HG03045 (cell line): ENCODE data around the gene DERA.
"Not testable (repeated sequence)": the region's sequence is repeated elsewhere in the genome, so short reads cannot be mapped to it uniquely, and the experiment has no call there.

Source experiments
- ATAC-seq: cut with Tn5 transposase; IDR thresholded peaks from one replicate; pipeline ENCODE4 v1.9.1; 2021; ENCODE audit warnings: mild to moderate bottlenecking, moderate library complexity; ENCODE audit not compliant: unreplicated experiment

DERA gene

DNA sequence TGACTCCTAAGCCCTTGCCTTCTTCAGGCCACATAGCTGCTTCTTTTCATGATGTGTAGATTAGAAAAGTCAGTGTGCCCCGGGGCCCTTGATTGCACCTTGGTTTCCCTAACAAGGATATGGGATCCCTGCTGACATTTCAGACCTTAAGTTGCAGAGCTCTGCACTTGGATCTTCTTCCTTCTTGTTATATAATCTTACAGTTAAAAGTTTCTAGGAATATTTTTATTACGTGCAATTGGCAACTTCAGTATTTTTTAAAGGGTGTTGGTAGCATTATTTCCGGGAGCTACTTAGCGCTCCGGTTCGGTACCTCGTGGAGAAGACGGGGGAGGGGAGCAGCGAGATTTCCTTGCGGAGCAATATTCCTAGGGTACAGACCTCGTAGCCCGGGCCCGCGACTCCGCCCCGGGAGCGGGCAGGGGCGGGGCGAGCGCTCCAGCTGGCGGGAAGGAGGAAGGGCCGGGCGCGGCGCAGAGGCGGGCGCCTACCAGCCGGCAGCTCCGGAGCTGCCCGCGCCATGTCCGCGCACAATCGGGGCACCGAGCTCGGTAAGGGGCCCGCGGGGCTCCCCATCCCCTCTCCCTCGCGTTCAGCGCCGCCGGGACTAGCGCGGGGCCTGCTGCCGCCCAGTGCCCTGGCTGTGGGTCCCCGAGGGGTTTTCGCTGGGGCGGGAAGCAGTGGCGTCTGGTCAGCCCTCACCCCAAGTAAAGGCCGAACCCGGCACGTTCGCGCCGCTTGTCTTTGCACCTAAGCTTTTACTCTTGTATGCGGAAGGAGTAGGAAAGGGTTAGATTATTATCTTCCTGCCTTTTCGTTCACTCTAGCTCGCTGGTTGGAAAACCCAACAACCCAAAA lies at the start of gene DERA:
Gene DERA, plus strand, starts transcription at position 469 of the 858 bp plus-strand sequence. Its CDS starts 52 bp downstream, at position 521.
- ATAC-seq, result peak; percentile 97

DNA sequence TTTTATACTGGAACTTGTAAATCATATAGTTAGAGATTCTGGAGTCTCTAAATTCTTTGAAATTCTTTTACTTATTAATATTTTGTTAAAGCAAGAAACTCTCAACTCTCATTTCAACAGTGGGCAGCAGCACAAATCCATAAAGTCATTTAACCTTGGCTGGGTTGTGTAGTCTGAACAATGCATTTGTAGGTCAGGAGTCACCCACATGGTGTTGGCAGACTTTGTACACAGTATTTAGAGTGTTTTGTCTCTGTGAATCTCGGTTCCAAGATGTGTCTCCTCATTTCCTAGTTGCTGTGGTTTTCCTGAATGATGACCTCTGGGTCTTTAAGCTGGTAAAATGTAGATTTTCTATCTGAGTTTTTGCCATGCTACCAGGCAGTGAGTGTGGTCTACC lies 49.7 kb upstream of the DERA start:
- ATAC-seq, result no peak

DNA sequence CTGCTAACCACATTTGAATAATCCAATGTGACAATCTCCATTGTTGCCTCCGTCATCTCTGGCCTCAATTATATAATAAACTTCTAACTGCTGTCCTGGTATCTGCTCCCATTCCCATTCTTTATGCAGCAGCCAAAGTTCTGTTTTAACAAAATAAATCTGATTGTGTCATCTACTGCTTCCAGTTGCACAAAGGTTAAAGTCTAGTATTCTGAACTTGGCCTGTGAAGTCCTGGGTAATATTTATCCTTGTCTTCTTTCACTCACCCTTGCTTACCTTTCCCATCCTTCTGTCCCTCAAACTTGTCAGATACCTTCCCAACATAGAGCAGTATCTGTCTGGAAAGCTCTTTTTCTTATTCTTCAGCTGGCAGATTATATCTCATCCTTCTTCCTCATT lies 48.3 kb upstream of the DERA start:
- no peak for ATAC-seq

DNA sequence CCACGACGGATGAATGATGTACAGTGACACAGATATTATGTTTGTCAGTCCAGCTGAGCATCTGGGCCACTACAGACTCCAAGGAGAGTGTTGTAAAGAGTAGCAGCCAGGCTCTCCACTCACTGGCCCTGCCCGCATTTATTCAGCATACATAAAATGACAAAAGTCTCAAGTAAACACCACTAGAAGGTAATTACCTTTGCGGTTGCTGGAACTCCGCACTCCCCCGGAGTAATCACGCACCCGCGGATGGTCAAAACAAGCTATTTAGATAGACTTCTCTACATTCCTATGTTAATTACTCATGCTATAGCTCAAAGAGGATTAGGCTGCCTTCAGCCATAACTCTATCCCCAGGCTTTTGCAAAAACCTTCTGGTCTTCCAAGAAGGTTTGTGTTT lies 47.8 kb upstream of the DERA start:
- ATAC-seq, result no peak

DNA sequence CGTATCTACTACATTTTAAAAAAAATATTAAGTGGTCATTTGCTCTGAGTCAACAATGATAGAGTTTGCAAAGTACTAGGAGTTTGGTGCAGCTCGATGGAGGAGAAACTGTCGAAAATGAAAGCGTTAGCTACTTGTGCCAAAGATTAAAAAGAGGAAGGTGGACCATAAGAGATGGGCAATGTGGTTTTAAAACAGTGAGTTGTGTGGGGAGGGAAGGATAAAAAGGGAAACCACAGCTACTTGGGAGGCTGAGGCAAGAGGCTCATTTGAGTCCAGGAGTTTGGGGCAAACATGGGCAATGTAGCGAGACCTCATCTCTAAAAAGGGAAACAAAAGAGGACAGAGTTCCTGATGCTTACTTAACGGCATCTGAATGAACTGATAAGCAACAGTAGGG lies 47.1 kb upstream of the DERA start:
- peak; percentile 82 for ATAC-seq

DNA sequence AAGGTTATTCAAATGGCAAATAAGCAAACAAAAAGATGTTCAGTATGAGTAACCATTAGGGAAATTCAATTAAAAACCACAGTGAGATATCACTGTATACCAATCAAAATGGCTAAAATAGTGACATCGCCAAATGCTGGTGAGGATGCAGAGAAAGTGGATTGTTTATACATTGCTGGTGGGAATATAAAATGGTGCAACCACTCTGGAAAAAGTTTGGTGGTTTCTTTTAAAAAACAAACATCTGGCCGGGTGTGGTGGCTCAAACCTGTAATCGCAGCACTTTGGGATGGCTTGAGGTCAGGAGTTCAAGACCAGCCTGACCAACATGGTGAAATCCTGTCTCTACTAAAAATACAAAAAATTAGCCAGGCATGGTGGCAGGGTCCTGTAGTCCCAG lies 42.9 kb upstream of the DERA start:
- ATAC-seq, result no peak

DNA sequence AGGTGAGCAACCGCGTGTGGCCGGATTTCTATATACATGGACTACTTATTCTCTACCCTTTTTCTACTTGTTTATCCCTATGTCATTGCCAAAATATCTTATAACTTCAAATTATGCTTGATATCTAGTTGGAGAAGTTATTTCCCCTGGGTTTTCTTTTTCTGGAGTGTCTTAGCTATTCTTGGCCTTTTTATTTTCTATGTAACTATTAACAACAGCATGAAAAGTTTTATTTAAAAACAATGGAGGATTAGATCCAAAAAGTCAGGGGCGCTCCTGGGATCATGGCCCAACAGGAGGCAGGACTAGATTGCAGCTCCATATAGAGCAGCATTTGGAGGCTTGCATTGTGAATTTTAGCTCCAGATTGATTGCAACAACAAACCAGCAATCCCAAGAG lies 37.6 kb upstream of the DERA start:
- ATAC-seq, result no peak

DNA sequence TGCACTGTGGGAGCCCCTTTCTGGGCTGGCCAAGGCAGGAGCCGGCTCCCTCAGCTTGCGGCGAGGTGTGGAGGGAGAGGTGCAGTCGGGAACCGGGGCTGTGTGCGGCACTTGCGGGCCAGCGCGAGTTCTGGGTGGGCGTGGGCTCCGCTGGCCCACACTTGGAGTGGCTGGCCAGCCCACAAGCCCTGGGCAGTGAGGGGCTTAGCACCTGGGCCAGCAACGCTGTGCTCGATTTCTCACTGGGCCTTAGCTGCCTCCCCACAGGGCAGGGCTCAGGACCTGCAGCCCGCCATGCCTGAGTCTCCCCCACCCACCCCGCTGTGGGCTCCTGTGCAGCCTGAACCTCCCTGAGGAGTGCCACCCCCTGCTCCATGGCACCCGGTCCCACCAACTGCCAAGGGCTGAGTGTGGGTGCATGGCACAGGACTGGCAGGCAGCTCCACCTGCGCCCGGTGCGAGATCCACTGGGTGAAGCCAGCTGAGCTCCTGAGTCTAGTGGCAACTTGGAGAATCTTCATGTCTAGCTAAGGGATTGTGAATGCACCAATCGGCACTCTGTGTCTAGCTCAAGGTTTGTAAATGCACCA lies 36.5 kb upstream of the DERA start:
- not testable (repeated sequence) for ATAC-seq

DNA sequence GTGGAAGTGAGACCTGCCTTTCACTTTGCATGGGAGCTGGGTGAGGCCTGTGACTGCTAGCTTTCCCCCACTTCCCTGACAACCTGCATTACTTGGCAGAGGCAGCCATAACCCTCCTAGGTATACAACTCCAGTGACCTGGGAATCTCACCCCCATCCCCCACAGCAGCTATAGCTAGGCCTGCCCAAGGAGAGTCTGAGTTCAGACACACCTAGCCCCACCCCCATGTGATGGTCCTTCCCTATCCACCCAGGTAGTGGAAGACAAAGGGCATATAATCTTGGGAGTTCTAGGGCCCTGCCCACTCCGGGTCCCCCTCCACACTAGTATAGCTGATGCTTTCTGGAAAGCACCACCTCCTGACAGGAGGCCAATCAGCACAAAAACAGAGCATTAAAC lies 35.3 kb upstream of the DERA start:
- no peak for ATAC-seq

DNA sequence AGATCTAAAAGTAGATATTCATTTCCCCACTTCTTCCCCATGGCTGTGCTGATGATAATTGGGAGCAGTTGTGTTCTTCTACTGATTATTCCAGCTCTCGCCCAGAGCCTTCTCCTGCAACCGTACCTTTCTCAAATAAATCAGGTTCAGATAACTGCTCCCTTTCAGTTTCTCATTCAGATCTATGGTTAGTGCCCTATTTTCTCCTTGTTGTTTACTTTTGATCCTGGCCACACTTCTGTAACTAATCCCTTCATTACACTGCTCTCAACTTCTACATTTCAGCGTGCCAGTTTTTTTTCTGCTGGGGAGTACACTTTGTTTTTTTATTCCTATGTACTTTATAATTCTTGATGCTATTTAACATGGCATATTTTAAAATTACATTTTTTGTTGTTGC lies 31.7 kb upstream of the DERA start:
- ATAC-seq, result no peak

DNA sequence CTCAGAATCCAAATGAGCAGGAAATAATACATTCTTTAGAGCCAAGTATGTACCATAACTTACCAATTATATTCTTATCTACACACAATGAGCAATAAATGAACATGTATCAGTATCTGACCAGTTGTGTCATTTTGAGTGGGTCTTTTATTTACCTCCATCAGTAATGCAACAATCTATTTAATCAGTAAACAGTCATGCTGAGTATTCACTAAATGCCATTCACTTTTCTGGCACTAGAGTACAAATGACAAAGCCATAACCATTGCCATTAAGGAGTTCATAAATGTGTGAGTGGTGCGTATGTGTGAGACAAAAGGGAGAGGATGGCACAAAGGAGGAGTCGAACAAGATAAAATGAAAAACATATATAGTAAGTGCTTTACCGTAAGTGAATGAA lies 30.4 kb upstream of the DERA start:
- no peak for ATAC-seq

DNA sequence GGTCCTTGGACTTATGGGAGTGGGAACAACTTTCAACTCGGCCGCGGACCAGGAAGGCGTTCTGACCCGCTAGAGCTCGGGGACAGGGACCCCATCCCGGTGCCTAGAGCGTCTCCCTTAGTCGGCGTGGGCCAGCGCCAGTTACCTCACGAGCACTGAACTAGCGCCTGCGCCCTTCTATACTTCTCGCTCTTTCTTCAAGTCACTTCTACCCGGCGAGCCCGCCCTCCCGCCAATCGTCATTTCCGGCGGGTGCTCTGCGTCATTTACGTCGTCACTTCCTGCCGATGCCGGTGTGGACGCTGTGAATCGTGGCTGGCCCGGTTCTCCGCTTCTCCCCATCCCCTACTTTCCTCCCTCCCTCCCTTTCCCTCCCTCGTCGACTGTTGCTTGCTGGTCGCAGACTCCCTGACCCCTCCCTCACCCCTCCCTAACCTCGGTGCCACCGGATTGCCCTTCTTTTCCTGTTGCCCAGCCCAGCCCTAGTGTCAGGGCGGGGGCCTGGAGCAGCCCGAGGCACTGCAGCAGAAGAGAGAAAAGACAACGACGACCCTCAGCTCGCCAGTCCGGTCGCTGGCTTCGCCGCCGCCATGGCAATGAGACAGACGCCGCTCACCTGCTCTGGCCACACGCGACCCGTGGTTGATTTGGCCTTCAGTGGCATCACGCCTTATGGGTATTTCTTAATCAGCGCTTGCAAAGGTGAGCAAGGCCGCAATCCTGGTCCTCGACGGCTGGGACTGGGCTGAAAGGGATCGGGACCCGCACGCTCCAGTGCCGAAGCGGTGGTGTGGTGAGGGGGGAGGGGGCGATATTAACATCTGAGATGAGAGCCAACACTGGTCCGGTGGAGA lies 28.8 kb upstream of the DERA start, which contains the start of gene STRAP:
Gene STRAP, plus strand, starts transcription at position 270 of the 854 bp plus-strand sequence. Its CDS starts 321 bp downstream, at position 591.
- ATAC-seq, result peak; percentile 98

DNA sequence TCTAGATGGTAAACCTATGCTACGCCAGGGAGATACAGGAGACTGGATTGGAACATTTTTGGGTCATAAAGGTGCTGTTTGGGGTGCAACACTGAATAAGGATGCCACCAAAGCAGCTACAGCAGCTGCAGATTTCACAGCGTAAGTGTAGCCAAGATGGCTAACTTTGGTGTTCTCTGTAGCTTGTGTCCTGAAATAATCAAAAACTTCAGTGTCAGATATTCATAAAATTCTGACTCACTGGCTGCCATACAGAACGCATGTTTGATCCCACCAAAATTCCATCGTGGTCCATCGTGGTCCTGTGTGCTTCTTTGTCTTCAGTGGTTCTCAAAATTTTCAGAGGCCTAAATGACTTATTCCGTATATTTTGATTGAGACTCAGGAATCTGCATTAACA lies 27.6 kb upstream of the DERA start:
- ATAC-seq, result no peak

DNA sequence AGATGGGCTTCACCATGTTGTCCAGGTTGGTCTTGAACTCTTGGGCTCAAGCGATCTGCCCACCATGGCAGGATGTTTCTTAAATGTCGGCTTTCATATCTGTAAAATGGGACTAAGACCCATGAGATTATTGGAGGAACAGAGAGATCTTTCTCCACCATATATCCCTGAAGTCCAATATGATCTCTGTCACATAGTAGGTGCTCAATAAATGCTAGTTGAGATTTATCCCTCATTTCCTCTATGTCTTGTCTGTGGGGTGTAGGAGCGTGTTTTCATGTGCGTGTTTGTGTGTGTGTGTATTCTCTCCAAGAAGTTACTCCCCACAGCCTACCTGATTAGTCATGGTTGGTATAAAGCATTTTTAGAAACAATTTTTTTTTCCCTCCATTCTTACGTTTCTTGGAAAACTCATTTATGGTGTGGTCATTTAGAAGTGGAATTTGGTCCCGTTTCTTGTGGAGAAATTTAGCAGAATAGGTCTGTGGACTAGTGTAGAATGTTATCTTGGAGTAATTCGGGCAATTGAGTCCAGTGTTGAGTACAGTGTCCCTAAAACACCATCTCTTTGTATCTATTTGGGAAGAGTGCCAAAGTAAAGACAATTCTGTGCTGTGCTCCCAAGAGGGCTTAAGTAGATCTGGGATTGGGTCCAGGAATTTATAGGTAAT lies 24.6 kb upstream of the DERA start:
- ATAC-seq, result no peak

DNA sequence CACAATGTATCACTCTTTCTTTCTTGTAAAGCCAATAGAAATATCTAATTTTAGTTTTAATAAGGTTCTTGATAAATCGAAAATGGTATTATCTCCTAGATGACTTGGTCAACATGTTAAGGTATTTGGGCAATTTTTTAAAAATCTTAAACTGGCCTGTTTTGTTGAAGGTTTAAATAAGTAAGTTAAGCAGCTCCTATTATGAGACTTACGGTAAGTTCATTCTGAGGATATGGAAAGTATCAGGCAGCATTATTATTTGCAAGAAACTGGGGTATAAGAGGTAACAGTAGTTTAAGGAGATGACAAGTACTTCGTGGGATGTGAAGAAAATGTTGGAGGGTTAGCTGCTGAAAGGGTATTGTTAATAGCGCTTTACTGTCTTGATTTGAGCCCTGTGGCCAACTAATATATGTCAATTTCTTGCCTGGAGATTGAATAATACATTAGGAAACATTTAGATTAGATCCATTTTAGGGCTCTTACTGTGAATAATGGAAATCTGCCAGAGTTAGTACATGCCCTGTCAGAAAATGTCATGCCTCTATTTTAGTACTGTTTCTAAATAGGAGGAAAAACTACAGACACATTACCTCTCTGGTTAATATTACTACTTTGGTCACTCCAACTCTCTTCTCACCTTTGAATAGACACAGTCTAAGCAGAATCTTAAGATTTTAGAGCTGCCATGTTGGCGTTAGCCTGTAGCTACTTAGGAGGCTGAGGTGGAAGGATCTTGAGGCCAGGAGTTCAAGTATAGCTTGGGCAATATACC lies 23.9 kb upstream of the DERA start:
- no peak for ATAC-seq

DNA sequence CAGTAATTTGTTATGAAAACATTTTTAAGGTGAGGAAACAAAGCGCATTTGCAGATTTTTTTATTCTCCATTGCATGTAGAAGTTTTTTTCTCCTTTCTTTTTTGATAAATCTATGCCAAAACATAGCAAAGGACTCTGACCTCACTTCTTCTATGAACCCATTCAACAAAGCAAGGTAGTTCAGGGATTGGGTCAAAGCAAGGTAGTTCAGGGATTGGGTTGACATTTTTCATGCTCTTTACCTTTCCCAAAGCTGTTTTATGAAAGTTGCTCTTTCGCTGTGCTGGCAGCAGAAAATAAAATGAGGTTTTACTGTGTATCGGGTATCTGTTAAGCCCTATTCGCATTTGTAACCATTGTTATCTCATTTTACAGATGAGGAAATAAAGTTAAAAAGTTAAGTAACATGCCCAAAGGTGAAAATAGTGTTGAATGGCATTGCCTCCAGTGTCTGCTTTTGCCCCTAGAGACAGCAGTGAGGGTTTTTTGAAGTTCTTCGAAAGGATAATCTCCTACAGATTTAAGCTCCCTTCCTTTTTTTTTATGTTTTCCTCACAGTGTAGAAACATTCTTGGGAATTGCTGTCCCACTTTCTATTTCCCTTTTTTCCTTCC lies 18.4 kb upstream of the DERA start:
- no peak for ATAC-seq

DNA sequence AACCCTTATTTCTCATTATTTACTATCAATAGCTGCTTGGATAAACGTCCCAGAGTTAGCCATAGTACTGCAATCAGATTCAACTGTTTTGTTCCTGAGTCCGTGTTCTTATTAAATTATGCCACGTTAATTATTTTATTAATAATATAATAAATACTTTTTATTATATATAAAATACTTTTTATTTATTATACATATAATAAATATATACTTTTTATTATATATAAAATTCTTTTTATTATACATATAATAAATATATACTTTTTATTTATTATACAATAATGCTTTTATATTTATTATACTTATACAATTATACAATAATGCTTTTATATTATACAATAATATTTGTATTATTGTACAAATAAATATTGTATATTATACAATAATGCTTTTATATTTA lies 17.9 kb upstream of the DERA start:
- ATAC-seq, result no peak

DNA sequence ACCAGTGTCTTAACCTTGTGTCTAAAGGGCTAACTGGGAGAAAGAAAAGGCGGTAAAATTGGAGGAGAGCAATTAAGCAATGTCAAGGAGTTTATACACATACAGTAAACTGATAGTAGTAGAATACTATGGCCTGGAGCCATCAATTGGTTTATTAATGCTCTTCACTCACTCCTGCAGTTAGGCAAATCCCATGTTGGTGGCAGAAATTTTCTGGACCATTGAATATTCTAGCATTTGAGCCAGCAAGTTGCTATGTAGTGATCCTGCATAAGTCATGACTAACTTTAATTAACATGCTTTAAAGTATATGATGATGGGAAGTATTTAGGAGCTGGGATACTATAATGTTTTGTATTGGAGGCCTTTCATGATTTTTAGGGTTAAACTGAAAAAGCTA lies 14.3 kb upstream of the DERA start:
- no peak for ATAC-seq

DNA sequence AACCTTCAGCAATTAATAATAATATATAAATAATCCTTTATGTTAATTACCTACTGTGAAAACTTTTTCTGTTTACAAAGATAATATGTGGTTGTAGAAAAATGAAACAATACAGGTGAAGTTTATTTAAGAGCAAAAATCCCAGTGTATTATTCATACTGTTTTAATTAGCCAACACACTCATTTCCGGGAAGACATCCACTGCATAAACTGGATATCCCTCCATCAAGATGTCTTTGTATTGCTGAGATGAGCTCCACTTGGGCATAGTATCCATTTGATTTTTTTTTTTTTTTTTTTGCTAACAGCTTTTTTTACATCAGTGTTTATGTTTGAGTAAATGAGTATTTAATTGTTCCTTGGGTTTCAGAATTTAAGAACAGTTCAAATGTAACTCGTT lies 13.7 kb upstream of the DERA start:
- no peak for ATAC-seq
